ENCODE measurements around the gene MSANTD3. TPM values are rescaled to one million over a fixed set of nuclear protein-coding genes. Genes with fewer than 3 reads are reported as not detected.
"Not testable (repeated sequence)": the region's sequence is repeated elsewhere in the genome, so short reads cannot be mapped to it uniquely, and the experiment has no call there.

The MSANTD3 gene
- total and polyA plus RNA-seq, 9 donors: 8.1 to 16.1 (median 14.7) TPM

DNA sequence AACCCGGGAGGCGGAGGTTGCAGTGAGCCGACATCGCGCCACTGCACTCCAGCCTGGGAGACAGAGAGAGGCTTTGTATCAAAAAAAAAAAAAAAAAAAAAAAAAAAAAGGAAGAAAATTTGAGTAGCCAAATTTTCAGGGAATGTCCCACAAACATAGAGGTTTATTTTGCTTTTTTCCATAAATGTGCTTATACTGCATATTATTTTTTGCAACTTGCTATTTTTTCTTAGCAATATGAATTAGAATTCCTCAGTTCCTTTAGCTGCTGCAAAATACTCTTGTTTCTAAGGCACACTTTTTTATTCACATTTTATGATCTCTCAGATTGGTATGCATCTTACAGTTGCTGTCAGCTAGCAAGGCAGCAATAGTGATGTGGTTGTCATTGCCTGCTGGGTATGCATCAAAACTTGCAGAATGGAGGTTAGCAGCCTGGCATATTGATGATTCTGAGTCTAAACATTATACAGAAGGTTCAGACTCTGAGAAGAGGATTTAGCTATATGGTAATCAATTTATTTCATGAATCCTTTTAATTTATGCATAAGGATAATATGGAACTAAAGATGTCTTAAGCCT, 13.0 kb upstream of the MSANTD3 start:
- Histone ChIP-seq H3K9me3 (no peaks in the 10 kb centered on the region), H3K4me1 (ENCODE audit: insufficient read depth) (peaks cover 1% of the 10 kb centered on the region), H3K4me3 (no peak overlapping the region), H3K27ac (no peak overlapping the region), H3K36me3 (no peaks in the 10 kb centered on the region), H3K27me3 (no peaks in the 10 kb centered on the region)
- intact Hi-C loops (cut with DNase I): no loop called here
- no peak for DNase-seq
- WGBS, 3 donors: 93 to 96% (median 93%) methylated on average over 5 of the region's 5 CpGs
- TF ChIP-seq, protein P1, sequence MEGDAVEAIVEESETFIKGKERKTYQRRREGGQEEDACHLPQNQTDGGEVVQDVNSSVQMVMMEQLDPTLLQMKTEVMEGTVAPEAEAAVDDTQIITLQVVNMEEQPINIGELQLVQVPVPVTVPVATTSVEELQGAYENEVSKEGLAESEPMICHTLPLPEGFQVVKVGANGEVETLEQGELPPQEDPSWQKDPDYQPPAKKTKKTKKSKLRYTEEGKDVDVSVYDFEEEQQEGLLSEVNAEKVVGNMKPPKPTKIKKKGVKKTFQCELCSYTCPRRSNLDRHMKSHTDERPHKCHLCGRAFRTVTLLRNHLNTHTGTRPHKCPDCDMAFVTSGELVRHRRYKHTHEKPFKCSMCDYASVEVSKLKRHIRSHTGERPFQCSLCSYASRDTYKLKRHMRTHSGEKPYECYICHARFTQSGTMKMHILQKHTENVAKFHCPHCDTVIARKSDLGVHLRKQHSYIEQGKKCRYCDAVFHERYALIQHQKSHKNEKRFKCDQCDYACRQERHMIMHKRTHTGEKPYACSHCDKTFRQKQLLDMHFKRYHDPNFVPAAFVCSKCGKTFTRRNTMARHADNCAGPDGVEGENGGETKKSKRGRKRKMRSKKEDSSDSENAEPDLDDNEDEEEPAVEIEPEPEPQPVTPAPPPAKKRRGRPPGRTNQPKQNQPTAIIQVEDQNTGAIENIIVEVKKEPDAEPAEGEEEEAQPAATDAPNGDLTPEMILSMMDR (IDR thresholded peaks at IDR 0.05): no peak
- TF ChIP-seq EP300 (IDR thresholded peaks at IDR 0.05): no peak
- no peak for TF ChIP-seq POLR2A (IDR thresholded peaks at IDR 0.05)

DNA sequence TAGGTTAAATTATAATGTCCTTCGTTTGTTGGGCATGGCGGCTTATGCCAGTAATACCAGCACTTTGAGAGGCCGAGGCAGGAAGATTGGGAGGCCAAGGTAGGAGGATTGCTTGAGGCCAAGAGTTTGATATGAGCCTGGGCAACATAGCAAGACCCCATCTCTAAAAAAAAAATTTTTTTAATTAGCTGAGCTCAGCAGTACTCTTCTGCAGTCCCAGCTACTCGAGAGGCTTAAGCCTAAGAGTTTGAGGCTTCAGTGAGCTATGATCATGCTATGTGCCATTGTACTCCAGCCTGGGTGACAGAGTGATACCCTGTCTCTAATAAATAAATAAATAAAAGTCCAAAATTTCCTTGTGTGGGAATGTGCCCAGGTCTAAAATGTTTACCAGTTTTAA, 9.1 kb upstream of the MSANTD3 start:
- intact Hi-C loops (cut with DNase I): no loop called here
- TF ChIP-seq POLR2A (IDR thresholded peaks at IDR 0.05) (no peak), EP300 (IDR thresholded peaks at IDR 0.05) (no peak)
- TF ChIP-seq, protein P1 (IDR thresholded peaks at IDR 0.05): no peak
- DNase-seq: no peak
- H3K27ac ChIP-seq: no peak overlapping the region
- H3K9me3 ChIP-seq: no peaks in the 10 kb centered on the region
- no peaks in the 10 kb centered on the region for H3K4me1 ChIP-seq (ENCODE audit: insufficient read depth)
- H3K27me3 ChIP-seq: no peaks in the 10 kb centered on the region
- no peak overlapping the region for H3K4me3 ChIP-seq
- 56 to 83% (median 79%) methylated on average over 4 of the region's 4 CpGs for WGBS, 3 donors
- no peaks in the 10 kb centered on the region for H3K36me3 ChIP-seq

DNA sequence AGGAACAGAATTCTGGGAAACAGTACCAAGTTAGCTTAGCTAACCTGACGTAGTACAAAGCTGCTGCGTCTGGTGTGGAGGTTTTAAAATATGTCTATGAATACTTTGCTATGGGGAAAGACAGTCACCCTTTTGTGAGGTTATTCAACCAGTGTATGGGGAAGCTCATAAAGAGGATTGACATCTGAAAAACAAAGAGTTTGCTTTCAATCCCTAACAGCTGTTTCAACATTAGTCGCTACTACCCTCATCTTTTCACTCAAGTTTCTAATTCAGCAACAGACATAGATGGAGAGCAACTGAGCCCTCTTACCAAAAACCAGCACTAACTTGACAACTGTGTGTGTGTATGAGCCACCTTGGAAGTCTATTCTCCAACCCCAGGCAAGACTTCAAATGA, 7.8 kb upstream of the MSANTD3 start:
- no peak for DNase-seq
- Histone ChIP-seq H3K36me3 (no peaks in the 10 kb centered on the region), H3K4me1 (ENCODE audit: insufficient read depth) (no peaks in the 10 kb centered on the region), H3K27me3 (no peaks in the 10 kb centered on the region), H3K9me3 (no peaks in the 10 kb centered on the region), H3K4me3 (no peak overlapping the region), H3K27ac (no peak overlapping the region)
- WGBS, 3 donors: 76 to 87% (median 78%) methylated on average over 3 of the region's 3 CpGs
- TF ChIP-seq, protein P1 (IDR thresholded peaks at IDR 0.05): no peak
- TF ChIP-seq EP300 (IDR thresholded peaks at IDR 0.05) (no peak), POLR2A (IDR thresholded peaks at IDR 0.05) (no peak)
- intact Hi-C loops (cut with DNase I): no loop called here

DNA sequence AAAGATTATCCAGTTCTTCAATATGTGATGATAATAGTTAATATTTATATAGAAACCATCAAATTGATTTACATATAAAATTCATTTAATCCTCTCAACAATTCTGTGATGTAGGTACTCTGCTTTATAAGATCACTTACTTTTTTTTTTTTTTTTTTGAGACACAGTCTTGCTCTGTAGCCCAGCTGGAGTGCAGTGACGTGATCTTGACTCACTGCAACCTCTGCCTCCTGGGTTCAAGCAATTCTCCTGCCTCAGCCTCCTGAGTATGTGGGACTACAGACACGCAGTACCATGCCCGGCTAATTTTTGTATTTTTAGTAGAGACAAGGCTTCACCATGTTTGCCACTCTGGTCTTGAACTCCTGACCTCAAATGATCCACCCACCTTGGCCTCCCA, 5.8 kb upstream of the MSANTD3 start:
- H3K4me3 ChIP-seq; H3K36me3 ChIP-seq; DNase-seq; H3K27ac ChIP-seq; H3K9me3 ChIP-seq; H3K27me3 ChIP-seq; intact Hi-C loops (cut with DNase I); H3K4me1 ChIP-seq (ENCODE audit: insufficient read depth): not testable (repeated sequence)
- WGBS, 3 donors: 76 to 80% (median 77%) methylated on average over 3 of the region's 3 CpGs

DNA sequence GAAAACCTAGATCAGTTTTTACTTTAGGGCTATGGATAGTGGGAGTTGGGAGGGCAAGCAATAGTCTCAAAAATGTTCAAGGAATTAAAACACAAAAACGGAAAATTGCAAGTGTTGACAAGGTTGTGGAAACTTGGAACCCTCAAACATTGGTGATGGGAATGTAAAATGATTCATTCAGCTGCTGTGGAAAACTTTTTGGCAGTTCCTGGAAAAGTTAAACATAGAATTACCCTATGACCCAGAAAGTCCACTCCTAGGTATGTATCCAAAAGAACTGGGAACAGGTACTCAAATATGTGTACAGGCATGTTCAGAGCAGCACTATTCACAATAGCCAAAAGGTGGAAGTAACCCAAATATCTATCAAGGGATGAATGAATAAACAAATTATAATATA, 1.2 kb upstream of the MSANTD3 start:
- intact Hi-C loops (cut with DNase I): no loop called here

More for the DNA sequence above, 1.2 kb upstream of the MSANTD3 start:
- TF ChIP-seq EP300 (IDR thresholded peaks at IDR 0.05) (no peak), POLR2A (IDR thresholded peaks at IDR 0.05) (no peak)
- TF ChIP-seq, protein P1 (IDR thresholded peaks at IDR 0.05): no peak
- Histone ChIP-seq H3K27ac (no peak overlapping the region), H3K27me3 (no peaks in the 10 kb centered on the region), H3K4me1 (ENCODE audit: insufficient read depth) (peaks cover 6% of the 10 kb centered on the region), H3K9me3 (no peaks in the 10 kb centered on the region), H3K4me3 (no peak overlapping the region), H3K36me3 (no peaks in the 10 kb centered on the region)
- WGBS, 3 donors: 15 to 26% (median 19%) methylated on average over 1 of the region's 1 CpG
- DNase-seq: no peak

All from ovary (tissue), 9 donors.